Stimulated activated naive CD4-positive, alpha-beta T cell (primary cell): Measurements from ENCODE around the gene RD3L.

Experiments
- DNase-seq, 6 experiments: peaks; one replicate each; lab custom pipeline; 2025; lab: John Stamatoyannopoulos, UW

The RD3L gene

DNA sequence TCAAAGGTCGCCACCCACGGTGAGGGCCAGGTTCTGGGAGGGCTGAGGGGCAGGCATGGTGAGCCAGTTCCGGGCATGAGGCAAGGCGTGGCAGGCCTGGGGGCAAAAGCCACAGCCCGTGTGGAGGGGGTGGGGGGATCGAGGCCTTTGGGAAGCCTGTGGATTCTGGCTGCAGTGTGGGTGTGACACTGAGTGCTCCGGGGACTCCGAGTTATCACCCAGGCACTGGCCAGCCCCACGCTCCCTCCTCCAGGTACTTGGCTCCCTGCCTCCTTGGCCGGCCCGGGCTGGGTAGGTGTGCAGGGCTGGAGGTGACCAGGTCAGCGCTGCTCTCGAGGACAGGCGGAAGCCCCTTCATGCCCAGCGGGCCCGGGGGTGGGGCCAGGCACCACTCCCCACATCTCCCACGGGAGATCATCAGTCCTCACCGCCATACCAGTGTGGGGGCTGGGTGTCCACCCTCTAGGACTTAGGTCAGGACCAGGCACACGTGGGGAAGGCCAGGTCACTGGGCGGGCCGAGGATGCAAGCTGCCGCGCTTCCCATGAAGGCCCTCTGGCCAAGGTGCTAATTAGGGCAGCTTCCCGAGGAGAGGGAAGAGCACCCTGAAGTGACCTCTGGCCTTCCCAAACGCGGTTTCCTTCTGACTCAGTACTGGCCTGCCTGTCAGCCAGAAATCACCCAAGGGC lies 48.2 kb downstream of the RD3L start:
- DNase-seq = no peak

DNA sequence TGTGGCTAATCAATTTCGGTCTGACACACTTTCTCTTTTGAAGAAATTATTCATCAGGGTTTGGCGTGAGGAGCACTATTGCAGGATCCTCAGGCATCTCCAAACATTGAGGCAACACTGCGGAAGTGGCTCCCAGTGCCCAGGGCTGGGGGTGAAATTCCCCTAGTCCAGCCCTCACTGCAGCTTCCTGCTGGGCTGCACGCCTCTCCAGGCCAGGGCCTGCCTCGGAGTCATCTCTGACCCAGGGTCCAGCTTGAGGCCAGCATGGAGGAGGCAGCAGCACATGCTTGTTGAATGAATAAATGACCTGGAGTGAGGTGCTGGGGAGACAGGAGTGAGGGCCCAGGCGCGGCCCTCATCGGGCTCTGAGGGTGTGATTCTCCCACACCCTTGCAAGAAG lies 50.1 kb downstream of the RD3L start:
- no peak for DNase-seq

DNA sequence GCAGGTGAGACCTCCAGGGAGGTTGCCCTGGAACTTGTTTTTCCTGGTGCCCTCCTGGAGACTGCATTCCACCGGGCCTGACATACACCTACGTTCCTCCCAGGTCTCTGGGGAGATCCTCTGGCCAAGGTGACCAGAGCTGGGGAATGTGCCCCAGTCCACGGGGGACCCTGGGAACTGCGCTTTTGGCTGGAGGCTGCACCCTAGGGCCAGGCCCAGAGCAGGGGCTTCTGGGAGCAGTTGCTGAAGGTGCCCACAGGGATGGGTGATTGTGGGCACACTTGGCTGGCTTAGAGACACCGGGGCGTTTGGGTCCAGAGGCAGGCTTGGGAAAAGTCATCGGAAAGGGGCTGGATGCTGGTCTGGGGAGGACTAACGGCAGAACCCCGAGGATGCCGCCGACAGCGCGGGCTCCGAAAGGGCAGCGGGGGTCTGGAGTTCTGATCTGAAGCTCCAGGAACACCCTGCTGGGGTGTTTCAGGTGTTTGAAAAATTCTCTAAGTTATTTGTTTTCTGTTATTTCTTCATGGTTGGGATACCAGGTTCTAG lies 50.6 kb downstream of the RD3L start:
- no peak for DNase-seq

- no peak for DNase-seq
Measured at GRCh38 chr14:103890821-103891666, 51.3 kb downstream of the RD3L start.
